ENCODE data around the gene IGSF9B. TPM values are rescaled to one million over a fixed set of nuclear protein-coding genes. Genes with fewer than 3 reads are reported as not detected.

Gene IGSF9B
- total and polyA plus RNA-seq, 9 of the 15 experiments (the other 6 are each of a cell fraction or from before 2014, with no cell fraction given) = 0.09 TPM; not detected in 8

GRCh38 chr11:133898770-133899115 is 58.0 kb downstream of the IGSF9B start:
- 4% methylated on average over 4 of the region's 5 CpGs for WGBS (ENCODE audit: insufficient coverage, low coverage, missing lambda C conversion rate)
- no TSS peak for BruUV-seq (replicated peaks)
- Histone ChIP-seq H3K9ac (ENCODE audit: insufficient read depth in 1 of 2, low read depth in 2 of 2, low read length in 2 of 2) (no peak overlapping the region), H3K9me3 (replicated peaks; ENCODE audit: control insufficient read depth, insufficient read depth, low read depth, low read length) (no peaks in the 10 kb centered on the region), H3K4me2 (ENCODE audit: insufficient read depth, low read length) (no peak overlapping the region), H3K27ac (ENCODE audit: extremely low read depth, low read depth, low read length) (no peak overlapping the region), H3K79me2 (ENCODE audit: control insufficient read depth, insufficient read depth, low read length) (no peaks in the 10 kb centered on the region), H3K27me3 (ENCODE audit: control insufficient read depth in 2 of 2, insufficient read depth in 2 of 2, low read length in 2 of 2) (peaks cover 0 to 7% of the 10 kb centered on the region in 2 experiments; a peak in 2 of 5 replicates), H2AFZ (ENCODE audit: low read depth, low read length) (no peak overlapping the region), H3K4me1 (replicated peaks in 1 of 2; ENCODE audit: control insufficient read depth in 2 of 2, insufficient read depth in 2 of 2, low read length in 2 of 2) (no peaks in the 10 kb centered on the region), H4K20me1 (replicated peaks; ENCODE audit: control insufficient read depth, insufficient read depth, low read length) (no peaks in the 10 kb centered on the region), H3K9me1 (ENCODE audit: control insufficient read depth, insufficient read depth, low read length) (no peaks in the 10 kb centered on the region), H3K4me3 (no peak overlapping the region), H3K36me3 (ENCODE audit: control insufficient read depth, insufficient read depth, low read length) (no peaks in the 10 kb centered on the region)
- FAIRE-seq = no peak
- CTCF ChIA-PET (ENCODE audit: low intra/inter-chr PET ratio) = no interaction called here
- peak; percentile 29; the same call in 1 of the 3 replicates for ATAC-seq
- intact Hi-C loops (cut with micrococcal nuclease) = no loop called here
- DNase-seq (ENCODE audit: extremely low read depth in 1 of 4, low spot score in 3 of 4) = no peak
- POLR2A ChIA-PET = interaction anchor here (1.1 kb wide), 1 partner anchor 25 kb away, joined by 4 read pairs; no protein-coding TSS in a partner anchor
- TF ChIP-seq, protein P1, sequence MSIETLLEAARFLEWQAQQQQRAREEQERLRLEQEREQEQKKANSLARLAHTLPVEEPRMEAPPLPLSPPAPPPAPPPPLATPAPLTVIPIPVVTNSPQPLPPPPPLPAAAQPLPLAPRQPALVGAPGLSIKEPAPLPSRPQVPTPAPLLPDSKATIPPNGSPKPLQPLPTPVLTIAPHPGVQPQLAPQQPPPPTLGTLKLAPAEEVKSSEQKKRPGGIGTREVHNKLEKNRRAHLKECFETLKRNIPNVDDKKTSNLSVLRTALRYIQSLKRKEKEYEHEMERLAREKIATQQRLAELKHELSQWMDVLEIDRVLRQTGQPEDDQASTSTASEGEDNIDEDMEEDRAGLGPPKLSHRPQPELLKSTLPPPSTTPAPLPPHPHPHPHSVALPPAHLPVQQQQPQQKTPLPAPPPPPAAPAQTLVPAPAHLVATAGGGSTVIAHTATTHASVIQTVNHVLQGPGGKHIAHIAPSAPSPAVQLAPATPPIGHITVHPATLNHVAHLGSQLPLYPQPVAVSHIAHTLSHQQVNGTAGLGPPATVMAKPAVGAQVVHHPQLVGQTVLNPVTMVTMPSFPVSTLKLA (conservative IDR thresholded peaks at IDR 0.05) = no peak
- TF ChIP-seq ZKSCAN1 (IDR thresholded peaks at IDR 0.05; ENCODE audit: low read depth, low read length) (no peak), ZFPM2 (CRISPR knock-in tag; IDR thresholded peaks at IDR 0.05) (no peak), WHSC1 (IDR thresholded peaks at IDR 0.05; ENCODE audit: low read length) (no peak), HOXB6 (CRISPR knock-in tag; IDR thresholded peaks at IDR 0.05; ENCODE audit: borderline replicate concordance) (no peak), SP2 (IDR thresholded peaks at IDR 0.05; ENCODE audit: extremely low read depth, low read depth, low read length, poor library complexity, severe bottlenecking) (no peak), SRSF1 (IDR thresholded peaks at IDR 0.05; ENCODE audit: low read depth, low read length) (no peak)
- TF ChIP-seq, protein P2, sequence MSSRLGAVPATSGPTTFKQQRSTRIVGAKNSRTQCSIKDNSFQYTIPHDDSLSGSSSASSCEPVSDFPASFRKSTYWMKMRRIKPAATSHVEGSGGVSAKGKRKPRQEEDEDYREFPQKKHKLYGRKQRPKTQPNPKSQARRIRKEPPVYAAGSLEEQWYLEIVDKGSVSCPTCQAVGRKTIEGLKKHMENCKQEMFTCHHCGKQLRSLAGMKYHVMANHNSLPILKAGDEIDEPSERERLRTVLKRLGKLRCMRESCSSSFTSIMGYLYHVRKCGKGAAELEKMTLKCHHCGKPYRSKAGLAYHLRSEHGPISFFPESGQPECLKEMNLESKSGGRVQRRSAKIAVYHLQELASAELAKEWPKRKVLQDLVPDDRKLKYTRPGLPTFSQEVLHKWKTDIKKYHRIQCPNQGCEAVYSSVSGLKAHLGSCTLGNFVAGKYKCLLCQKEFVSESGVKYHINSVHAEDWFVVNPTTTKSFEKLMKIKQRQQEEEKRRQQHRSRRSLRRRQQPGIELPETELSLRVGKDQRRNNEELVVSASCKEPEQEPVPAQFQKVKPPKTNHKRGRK (tag; IDR thresholded peaks at IDR 0.05) = no peak
- in situ Hi-C loops (cut with MboI) = no loop called here
